Inferior parietal cortex (tissue), 1 donor: Measurements from ENCODE around the gene GRIK3.

Experiments used
- DNase-seq: peaks from one replicate; pipeline ENCODE4 v3.0.0-alpha.2; 2016; ENCODE audit errors: extremely low spot score

The GRIK3 gene

DNA sequence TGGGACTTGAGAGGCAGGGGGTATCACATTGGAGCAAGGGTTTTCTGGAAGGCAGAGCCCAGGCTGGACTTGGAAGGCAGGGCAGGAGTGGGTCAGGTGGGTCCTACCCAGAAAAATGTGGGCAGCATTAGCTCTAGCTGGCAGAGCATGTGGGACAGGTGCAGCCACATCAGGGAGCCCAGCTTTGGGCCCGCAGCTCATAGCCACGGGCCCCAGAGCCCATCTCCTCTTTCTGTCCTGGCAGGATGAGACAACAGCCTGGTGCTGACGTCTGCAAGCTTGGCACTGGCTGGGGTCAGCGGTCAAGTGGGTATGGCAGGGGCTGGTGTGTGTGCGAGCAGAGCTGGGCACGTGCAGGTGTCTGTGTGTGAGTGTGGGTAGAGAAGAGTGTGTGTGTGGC is 154.7 kb downstream of the GRIK3 start:
- no peak for DNase-seq

DNA sequence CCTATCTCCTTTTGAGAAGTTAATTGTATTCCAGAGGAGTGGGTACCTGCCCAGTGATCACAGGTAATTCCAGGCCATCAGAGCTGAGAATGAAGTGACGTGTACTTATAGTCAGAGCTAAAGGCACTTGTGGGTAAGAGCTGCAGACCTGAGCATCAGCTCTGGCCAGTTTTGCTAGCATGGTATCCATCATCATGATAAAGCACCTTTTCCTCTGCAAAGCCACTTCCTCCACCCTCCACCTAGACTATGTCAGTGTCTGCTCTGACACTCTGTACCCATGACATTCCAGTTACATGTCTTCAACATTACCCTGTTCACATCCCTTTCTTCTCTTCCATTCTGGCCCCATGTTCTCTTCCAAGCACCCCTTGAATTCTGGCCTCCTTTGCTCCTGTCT is 157.3 kb downstream of the GRIK3 start:
- DNase-seq, result no peak

DNA sequence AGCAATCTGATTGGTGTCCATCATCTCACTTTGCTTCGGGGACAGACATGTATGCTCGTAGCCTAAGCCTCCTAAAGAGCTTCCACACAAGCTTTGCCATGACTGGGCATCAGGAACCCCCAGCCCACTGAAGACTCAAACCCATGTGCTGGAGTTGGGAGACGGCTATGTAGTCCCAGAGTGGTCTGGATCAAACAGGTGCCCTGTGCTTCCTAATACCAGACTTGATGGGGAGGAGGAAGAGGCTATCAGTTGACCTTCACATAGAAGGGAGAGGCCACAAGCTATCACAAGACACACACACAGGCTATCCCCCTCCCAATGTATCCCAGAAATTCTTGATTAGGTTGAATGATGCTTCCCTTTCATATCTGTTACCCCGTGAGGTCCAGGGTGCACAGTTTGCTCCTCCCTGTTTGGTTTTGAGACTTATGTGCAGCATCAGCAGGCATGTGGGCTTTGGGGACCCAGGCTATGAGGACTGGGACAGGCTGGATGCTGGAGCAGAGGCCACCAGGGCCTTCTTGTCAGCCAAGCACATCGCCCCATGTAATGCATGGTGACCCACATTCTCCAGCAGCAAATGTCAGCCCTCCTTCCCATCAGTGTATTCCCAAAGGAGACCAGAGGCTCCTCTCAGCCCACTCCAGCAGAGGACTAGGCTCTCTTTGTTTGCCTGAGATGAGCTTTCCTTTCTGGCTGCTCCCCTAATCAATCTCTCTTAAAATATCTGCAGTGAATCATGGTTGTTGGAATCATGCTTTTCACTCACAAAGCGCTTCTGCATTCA is 159.8 kb downstream of the GRIK3 start:
- peak; percentile 13 for DNase-seq

DNA sequence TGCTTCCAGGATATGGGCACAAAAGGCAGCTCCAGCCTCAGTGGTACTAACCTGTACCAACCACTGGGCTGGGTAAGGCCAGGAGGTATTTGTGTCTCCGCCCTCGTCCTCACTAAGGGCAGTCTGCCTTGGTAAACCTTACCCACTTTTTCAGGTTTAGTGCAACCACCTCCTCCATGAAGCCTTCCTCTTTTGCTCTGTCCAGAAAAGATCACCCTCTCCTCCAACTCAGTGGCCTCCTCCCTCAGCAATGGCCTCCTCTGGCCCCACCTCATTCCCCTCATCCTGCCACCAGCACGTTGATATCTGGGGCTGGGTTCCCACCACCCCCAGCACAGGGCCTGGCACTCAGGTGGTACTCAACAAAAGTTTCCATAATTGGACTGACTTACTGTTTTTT is 161.5 kb downstream of the GRIK3 start:
- no peak for DNase-seq

DNA sequence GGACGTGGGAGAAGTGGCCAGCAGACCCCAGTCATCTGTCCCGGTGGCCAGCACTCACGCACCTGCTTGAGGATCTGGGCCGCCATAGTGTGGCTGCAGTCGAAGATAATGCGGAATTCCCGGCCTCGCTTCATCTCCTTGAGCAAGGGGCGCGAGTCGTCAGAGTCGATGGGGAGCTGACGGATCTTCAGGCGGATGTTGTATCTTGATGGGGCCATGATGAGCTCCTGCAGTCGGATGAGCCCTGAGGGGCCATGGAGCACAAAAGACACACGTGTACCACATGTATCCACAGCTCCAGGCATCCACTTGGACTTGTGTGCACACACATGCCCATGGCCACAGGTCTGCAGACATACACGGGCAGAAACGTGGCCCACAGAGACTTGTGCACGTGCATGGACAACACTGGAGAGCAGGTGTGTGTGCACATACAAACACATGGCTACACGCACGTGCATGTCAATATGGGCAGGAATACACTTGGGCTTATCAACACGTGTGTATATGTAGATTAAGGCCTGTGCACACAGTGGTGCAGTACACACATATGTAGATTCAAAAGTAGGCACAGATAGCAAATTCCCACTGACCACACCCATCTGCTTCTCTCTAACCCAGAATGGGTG is 162.1 kb downstream of the GRIK3 start:
- DNase-seq, result no peak

DNA sequence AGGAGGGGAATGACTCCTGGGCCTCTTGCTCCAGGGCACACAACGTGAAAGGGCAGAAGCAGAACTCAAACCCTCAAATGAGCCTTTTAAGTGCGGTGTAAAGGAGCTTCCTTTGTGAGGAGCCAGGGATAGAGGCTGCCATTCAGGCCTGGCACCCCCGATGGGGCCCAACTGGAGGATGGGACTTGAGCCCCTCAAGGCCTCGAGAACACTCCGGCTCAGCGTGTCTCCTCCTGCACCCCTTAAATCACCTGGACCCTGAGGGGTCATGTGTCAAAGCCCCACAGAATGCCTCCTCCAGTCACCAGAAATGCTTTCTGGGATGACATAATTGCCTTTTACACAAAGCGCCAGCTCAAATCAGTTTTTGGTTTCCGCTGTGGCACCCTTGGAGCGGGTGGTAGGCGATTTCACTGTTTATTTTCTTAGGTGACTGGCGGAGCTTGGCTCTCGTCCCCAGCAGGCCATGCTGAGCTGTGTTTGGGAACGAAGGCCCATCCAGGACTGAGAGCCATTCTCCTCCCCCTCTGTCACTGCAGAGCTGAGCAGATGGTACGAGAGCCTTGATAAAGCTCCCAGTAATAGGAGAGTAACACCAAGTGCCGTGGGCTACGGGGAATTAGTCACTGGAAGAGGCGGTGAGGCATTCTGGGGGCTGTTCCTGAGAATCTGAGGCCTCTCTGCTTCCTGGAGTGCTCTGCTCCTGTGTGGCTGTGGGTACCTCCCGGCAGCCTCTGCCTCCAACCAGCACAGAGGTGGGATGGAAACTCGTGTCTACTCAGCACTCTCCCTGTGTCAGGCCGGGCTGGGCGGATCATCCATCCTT is 163.0 kb downstream of the GRIK3 start:
- DNase-seq, result peak; percentile 63

DNA sequence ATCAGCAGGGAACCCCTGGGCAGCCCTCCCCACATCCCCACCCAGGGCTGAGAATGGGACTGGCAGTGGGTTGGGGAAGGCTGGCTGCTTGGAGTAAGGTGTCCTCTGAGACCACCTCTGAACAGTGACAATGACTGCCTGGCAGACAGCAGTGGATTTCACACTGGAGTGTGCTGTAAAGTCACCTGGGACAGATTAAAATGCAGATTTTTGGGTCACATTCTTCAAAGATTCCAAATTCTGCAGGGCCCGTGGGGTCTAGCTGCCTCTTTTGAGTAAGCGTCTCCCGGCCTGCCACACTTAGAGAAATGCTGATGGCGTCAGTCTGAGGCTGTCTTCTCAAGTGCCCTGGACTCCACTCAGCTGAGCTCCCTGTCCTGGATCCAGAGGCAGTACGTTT is 164.5 kb downstream of the GRIK3 start:
- DNase-seq, result no peak

DNA sequence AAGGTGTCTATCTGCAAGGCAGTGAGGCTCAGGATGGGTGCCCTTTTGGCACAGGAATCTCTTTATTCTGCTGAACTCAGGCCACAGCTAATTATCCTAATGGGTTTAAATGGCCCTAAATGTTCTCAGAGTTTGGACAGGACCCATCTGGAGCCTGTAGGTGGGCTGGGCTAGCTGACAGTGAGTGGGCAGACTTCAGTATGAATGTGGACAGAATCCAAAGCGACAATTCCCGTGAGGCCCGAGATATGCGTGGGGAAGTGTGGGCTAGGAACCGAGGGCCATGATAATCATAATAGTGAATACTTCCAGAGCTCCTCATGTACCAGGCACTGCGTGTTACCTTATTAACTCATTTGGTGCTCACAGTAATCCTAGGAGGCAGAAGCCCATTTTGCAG is 165.3 kb downstream of the GRIK3 start:
- DNase-seq, result no peak

DNA sequence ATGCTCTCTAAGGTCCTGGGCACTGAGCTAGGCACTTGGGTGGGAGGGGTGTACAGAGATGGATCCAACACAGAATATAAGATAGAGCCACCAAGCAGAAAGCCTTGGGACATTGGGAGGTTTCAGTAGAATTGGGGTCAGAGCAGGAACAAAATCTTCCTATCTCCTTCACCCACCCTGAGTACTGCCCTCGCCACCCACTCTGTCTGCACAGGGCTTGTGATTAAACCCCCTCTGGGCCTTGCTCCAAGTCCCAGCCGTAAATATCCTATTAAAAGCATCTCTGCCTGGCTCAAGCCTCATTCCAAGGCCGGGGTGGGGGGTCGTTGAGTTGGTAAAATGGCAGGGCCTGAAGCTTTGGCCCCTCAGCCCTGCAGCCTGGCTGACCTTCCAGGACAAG is 166.7 kb downstream of the GRIK3 start:
- DNase-seq, result no peak

DNA sequence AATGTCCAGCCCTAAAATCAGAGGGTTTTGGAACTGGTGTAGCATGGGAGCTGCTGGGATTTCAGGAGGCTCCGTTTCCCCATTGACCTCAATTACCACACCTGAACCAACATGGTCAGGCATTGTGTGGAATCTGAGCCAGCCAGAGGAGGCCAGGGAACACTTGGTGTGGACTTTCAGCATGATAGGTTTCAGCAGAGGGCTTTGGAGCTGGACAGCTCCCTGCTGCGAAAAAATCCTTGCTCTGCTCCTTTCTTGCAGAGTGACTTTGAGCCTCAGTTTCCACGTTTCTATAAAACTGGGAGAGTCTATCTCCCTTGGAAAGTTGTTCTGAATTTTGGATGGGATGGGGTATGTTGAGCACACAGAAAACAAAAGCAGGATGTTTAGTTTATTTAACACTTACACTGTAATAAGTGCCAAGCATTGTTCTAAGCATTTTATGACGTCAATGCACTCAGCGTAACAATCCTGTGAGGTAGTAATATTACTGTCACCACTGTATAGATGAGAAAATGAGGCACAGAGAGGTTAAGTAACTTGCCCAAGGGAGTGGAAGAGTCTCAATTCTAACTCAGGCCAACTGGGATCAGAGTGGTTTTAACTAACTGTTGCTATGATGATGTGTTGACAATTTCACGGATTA is 168.0 kb downstream of the GRIK3 start:
- no peak for DNase-seq

DNA sequence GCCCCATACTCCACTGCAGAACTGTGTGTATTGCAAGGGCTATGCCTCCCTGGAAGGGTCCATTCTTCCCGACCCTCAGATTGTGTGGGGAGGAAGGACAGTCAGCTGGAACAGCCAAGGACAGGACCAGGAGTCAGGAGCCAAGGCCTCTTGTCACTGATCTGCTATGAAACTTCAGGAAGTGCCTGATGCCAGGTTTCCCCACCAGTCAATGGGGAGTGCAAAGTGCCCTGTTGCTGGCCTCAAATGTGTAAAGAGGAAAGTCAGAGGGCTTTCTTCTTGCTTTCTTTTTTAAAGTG is 168.8 kb downstream of the GRIK3 start:
- DNase-seq, result no peak

DNA sequence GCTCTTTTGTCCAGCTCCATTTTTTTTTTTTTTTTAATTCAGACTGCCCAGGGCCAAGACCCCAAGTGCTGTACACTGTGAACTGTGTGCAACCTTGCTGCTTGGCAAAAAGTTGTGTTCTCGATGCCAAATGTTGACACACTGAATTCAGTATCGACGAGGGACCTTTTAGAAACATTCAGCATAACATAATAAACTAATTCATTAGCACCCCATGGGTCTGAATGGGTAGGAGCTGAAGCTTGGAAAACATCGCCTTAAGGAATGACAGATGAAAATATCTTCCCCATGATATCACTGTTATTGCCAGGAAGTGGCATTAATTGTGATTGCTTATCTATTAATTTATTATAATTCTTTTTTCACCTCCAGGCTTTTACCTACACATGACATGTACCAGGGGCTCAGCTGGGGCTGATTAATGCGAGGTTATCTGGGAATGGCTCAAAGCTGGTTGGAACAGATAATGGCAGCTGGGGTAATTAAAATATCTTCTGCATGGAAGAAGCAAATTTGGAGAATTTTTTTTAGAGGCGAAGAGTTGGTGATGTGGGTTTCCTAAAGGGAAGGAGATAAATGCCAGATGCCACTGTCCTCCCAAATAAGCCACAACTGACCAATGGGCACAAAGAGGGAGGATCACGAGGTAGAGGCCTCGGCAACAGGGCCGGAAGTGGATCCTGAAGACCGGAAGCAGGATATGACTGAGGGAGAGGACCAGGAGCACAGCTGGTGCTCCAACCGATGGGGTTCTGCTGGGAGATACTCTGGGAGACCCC is 169.3 kb downstream of the GRIK3 start:
- no peak for DNase-seq

DNA sequence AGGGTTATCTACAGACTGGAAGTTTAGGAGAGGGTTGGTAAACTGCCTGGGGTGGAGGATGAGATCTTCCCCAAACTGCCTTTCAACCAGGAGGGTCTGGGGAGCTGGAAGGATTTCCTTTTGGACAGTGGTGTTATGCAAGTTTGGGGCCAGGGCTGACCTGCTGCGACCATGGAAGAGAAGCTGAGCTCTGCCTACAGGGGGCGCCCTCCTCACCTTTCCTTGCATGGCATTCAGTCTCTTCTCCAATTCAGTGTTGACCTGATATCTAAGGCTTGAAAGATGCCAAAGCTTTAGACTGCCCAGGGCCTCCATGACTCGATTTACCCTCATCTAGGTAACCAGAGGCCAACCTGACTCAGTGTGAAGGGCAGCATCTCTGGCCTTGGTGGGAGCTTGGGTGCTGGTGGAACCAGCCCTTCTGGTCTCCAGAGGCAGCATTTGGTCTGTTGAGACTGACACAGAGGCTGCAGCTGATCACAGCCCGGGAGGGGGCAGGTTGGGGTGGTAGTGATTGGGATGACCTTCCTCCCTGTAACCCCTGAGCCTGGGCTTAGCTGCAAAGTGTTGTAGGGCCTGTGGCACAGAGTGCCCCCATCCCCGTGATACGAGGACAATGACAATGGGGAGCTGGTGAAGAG is 170.0 kb downstream of the GRIK3 start:
- DNase-seq, result no peak

DNA sequence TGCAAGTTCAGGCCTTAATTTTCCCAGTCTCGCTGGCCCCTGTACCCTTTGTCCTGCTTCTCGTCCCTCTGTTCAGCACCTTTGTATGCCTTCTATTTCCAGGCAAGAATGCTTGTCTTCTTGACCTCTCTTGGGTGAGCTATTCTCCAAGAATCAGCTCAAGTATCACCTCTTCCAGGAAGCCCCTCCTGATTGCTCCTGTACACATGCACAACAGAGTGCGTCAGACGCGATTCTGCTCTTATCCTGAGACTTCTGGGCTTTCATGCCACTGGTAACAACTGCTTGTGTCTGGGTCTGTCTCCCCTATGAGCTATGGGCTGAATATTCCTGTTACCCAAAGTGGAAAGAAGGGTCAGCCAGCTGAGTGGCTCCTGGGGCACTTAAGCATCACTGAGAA is 170.8 kb downstream of the GRIK3 start:
- DNase-seq, result no peak

DNA sequence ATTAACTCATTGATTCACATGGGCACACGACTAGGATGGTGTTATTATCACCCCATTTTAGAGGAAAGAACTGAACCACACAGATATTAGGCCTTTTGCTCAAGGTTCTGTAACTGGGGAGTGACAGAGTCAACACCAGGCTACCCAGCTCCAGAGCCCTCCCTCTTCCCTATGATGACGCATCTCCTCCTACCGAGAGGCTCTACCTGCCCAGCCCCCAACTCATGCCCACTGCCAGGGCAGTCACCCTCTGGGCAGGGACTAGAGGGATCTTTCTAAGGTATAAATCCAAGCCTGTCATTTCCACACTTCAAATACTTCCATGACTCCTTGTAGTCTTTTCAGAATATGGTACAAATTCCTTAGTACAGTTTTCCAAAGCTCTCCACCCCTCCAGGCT is 171.3 kb downstream of the GRIK3 start:
- DNase-seq, result no peak

DNA sequence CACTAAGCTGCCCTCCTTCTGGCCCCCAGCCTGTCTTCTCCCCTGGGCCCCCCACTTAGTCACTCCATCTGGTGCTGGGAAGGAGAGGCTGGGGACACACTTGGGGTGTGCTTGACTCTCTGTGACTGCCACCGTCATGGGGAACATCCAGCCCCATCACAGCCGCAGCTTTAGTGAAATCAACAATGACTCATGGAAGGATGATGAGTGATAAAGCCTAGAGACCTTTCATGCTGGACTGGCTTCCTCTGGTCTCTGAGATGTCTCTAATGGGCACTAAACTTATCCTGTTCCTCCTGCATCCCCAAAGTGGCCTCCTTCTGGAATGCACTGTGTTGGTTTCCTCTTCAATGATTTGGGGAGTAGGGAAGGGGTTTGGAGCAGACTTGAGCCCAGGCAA is 172.9 kb downstream of the GRIK3 start:
- DNase-seq, result no peak

DNA sequence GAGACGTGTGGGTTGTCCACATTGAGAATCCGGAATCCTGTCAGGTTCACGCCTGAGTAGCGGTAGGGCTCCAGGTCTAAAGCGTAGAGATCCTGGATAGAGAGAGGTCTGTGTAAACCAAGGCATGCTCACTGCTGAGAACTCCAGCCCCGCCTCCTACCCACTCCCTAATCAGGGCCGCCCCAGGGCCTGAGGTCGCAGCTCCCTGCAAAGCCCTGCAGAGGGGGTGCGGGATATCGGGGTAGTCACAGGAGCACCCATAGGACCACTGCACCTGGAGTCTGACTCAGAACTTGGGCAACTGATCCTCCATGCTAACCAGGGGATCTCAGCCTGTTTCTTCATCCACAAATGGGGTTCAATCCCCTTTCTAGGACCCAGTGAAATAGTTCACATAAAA is 174.4 kb downstream of the GRIK3 start:
- no peak for DNase-seq

DNA sequence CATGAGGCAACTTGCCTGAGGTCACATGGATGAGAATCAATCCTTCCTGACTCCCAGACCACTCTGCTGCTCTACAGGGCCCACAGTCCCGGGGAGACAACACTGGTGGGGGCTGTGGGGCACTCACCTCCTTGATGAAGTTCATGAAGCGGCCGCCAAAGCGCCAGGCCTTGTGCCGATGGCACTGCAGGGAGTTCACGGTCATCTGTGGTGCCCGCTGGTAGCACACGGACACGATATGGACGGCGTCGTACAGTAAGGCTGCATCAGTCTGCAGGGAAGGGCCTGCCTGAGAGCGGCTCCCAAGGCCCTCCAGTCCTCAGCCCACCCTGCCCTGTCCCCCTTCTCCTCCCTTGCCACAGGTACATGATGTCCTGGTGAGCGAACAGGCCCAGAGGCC is 175.3 kb downstream of the GRIK3 start:
- no peak for DNase-seq

DNA sequence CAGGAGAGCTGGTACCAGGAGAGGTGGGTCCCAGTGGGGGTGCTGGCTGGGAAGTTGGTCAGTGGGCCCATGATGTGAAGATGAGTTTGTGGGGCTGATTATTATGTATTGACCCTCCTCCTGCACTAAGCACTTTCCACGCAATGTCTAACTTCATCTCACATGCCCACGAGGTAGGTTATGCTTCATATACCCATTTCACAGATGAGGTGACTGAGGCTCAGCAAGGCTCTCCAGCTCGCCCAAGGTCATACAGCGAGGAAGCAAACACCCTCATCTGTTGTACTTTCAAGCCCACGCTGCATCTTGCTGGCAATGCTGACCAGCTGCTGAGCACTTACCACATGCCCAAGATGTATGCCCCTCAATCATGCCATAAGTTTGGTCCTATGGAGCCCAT is 175.8 kb downstream of the GRIK3 start:
- no peak for DNase-seq

DNA sequence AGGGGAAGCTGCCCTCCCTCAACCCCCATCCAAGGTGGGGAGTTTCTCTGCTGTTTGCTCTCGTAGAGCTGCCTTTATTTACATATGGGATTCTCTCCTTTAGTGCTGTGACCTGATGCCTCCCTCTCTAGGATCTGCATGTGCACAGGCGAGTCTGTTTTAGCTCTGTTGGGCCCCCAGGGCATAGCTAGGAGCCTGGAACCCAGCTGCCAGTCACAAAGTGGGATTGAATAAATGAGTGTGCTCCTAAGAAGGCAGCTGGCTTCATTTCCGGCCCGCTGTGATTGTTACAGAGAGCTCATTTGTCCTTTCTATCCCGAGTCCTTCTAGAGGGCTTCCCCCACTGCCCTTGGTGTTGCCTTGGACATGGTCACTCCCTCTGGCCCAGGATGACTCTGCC is 176.6 kb downstream of the GRIK3 start:
- DNase-seq, result no peak
